AG04450 (cell line): ENCODE data around the gene BTNL8. TPM values are rescaled to one million over a fixed set of nuclear protein-coding genes. Genes with fewer than 3 reads are reported as not detected.

Experiments
- polyA plus RNA-seq: library from polyadenylated mRNA; depleted of rRNA; stranded (reverse); fragments of >200 nt; gene quantifications from 2 replicates; pipeline ENCODE4 v1.2.3, GENCODE V29; 2011; rRNA removed
- small RNA-seq: library from RNA; depleted of rRNA; stranded (forward); fragments of <200 nt; gene quantifications from one replicate; pipeline ENCODE3, GENCODE V24; 2012; ENCODE audit warnings: low read depth; ENCODE audit not compliant: insufficient read length

The BTNL8 gene
- polyA plus RNA-seq, 1 experiment = not detected

Small RNA genes lying within 50 kb of the gene (small RNA-seq; reads per million reads assigned to genes)
- not detected for gene RF00019
- gene RPS29P12 = not detected

Other genes starting within 250 kb of the BTNL8 start
- gene FLT4, start 249.6 kb upstream of the BTNL8 start, polyA plus RNA-seq = not detected in 2 replicates
- not detected in 2 replicates for gene OR2Y1, start 159.1 kb upstream of the BTNL8 start, polyA plus RNA-seq
- 96.2 and 121 TPM in 2 replicates for gene MGAT1, start 96.4 kb upstream of the BTNL8 start, polyA plus RNA-seq
- 13.7 and 18.0 TPM in 2 replicates for gene ZFP62, start 37.9 kb upstream of the BTNL8 start, polyA plus RNA-seq
- gene BTNL3, start 89.7 kb downstream of the BTNL8 start, polyA plus RNA-seq = not detected in 2 replicates
- gene BTNL9, start 141.1 kb downstream of the BTNL8 start, polyA plus RNA-seq = not detected in 2 replicates
- gene OR2V1, start 232.0 kb downstream of the BTNL8 start, polyA plus RNA-seq = not detected in 2 replicates
- not detected in 2 replicates for gene OR2V2, start 248.4 kb downstream of the BTNL8 start, polyA plus RNA-seq